GM18909 (cell line): ENCODE measurements around the gene MPP2.
"Not testable (repeated sequence)": the region's sequence is repeated elsewhere in the genome, so short reads cannot be mapped to it uniquely, and the experiment has no call there.

Experiments
- ATAC-seq: cut with Tn5 transposase; IDR thresholded peaks from one replicate; pipeline ENCODE4 v1.9.1; 2021; ENCODE audit warnings: mild to moderate bottlenecking; ENCODE audit not compliant: unreplicated experiment, poor library complexity

Gene MPP2, protein sequence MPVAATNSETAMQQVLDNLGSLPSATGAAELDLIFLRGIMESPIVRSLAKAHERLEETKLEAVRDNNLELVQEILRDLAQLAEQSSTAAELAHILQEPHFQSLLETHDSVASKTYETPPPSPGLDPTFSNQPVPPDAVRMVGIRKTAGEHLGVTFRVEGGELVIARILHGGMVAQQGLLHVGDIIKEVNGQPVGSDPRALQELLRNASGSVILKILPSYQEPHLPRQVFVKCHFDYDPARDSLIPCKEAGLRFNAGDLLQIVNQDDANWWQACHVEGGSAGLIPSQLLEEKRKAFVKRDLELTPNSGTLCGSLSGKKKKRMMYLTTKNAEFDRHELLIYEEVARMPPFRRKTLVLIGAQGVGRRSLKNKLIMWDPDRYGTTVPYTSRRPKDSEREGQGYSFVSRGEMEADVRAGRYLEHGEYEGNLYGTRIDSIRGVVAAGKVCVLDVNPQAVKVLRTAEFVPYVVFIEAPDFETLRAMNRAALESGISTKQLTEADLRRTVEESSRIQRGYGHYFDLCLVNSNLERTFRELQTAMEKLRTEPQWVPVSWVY

DNA sequence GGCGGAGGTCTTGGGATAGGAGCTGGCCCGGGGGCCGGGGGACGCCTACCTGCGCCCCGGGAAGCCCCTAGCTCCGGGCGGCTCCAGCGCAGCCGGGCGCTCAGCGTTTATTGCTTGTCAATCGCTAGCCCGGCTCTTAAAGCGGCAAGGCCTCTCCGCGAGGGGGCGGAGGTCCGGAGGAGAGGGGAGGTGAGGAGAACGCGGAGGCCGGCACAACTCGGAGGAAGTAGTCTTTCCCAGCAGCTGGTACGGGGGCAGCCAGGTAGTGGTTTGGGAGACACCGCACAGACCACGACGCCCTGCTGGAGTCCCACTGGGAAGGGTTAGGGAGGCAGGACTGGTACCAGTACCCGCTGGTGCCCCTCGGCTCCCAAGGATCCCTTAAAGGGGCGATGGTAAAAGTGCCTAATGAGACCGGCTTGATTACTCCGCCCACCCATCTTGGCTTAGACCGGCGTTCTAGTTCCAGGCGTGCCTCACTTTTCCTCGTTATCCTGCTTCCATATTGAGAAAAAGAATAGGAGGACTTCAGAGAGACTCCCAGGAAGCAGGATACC is at the start of gene MPP2:
TSS of gene MPP2 (minus strand) at position 112 of the 557 bp plus-strand sequence. CDS start 3,076 bp downstream, outside the sequence.
- ATAC-seq, result no peak

DNA sequence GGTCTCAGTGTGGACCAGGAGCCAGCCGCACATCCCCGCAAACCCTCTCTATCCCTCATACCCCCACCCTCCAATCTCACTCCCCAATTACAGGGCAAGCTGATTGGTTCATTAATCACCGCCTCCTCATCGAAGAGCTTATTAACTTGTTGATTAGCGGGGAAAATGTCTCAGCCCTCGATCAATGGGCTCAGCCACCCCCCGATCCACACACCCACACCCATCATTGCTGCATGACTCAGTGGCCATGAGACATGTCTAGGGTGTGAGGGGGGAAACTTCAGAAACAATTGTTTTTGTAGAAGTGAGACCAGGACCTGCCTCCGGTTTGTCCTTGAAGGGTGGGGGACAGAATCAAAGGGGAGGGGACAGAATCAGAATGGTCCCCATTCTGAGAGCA is 48.9 kb upstream of the MPP2 start:
- no peak for ATAC-seq

DNA sequence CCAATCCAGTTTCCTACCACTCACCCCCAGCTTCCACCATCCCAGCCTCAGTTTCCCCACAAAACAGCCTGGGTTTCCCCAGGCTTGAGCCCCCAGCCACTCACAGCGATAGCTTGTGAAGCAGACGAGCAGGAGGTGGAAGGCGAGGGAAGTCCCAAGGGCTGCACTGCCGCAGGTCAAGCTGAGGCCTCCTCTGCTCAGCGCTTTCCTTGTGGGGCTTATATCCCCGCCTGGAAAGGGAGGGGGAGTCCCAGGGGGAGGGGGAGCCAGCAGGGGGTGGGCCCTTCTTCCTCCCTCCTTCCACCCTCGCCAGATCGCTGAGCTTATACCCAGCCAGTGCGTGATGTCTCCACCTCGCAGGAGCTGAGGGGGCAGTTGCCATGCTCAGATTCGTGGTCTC is 46.4 kb upstream of the MPP2 start, which contains the start of gene PYY:
TSS of gene PYY (minus strand) at position 195 of the 400 bp plus-strand sequence. CDS start 457 bp downstream, outside the sequence.
- ATAC-seq, result no peak

DNA sequence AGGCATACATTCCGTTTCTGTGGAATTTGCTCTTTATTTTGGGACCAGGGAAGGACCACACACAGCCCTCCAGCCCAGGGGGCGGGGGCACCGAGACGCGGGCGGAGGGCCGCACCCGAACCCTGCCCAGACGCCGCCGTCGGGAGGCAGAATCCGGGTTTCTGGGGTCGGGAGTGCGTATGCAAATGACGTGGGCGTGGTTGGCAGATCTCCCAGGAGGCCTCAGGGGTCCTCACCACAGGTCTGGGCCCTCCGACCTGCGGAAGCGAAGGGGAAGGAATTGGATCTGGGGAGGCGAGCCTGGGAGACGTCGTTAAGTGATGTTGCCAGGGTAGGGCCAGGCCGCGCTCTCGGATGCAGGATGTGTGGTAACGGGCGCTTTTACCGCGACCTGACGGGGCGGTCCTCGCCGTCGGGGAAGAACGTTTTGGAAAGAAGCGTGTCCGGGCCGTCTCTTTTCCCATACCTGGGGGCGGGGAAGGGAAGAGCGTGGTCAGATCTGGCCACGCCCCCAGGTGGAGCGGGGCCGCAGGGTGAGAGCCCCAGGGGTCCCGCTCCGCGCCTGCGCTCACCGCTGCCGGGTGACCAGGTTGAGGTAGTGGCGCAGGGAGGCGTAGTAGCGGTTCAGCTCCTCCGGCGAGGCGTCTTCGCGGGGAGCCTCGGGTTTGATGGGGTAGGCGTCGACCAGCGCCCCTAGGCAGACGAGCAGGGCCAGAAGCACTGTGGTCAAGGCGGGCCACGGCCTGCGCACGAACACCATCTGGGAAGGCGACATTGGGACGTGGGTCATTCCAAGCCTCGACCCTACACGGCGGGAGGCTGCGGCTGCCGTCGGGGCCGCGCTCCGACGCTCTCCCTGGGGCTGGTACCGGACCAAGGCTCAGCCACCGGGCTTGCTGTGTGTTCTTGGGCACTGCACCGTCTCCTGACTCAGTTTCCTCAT is 45.7 kb upstream of the MPP2 start:
- no peak for ATAC-seq

DNA sequence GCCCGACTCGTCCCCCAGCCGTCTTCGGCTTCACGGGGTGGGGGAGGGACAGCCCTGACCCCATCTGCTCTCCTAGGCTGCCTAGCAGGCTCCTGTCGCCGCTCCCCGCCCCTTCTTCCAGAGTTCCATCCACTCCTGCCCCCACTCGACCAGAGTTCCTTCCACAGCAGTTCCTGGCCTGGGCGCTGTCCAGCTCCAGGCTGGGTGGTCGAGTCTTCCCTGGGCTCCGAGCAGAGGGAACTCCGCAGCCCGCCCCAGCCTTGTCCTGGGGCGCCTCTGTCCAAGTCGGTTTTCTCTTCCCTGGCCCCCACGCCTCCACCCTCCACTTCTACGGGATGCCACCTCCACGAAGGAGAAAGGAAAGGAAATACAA is 45.0 kb upstream of the MPP2 start:
- ATAC-seq, result no peak

DNA sequence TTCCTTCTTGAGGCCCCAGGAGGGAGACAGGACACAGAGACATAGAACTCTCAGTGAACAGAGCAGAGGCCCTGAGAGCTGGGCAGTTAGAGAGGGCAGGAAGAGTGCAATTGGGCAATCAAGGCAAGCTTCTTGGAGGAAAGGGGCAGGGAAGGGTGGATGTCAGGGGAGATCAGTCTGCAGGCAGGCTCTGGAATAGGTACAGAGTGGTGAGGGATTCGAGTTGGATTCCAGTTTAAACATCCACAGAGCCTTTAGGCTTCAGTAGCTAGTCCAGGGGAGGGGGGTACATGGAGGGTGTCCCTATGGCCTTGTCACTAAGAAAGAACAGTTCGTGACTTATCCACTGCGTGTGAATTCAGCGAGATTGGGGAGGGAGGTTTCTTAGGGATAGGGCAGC is 44.4 kb upstream of the MPP2 start:
- ATAC-seq, result no peak

DNA sequence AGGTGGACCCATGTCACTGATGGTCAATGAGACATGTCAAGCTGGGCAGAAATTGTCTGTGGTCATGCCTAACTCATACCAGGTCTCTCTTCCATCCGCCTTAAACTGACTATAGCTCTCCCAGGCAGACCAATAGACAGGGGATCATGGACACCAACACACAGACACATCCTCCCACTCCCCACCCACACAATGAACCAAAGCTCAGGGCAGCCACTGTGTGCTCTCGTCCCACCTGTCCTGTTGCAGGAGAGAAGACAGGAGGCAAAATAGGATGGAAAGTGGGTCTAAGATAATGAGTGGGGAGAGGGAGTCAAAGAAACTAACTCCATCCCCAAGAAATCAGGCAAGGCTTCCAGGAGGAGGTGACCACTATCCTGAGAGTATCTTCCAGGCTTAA is 43.2 kb upstream of the MPP2 start:
- ATAC-seq, result no peak

DNA sequence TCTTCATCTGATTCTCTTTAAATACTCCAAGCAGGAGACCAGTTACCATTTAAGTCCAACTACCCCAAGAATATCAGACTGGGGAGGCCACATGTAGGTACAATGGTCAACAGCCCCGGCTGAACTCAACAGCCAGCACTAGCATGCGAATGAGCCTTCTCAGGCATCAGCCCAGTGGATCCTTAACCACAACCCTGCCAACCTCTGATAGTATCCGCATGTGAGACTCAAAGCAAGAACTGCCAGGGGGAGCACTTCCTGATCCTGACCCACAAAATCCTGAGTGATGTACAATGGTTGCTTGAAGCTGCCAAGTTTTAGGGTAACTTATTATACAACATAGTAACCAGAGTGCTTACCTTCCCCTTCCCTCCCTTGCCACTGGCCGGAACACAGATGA is 42.4 kb upstream of the MPP2 start:
- no peak for ATAC-seq

DNA sequence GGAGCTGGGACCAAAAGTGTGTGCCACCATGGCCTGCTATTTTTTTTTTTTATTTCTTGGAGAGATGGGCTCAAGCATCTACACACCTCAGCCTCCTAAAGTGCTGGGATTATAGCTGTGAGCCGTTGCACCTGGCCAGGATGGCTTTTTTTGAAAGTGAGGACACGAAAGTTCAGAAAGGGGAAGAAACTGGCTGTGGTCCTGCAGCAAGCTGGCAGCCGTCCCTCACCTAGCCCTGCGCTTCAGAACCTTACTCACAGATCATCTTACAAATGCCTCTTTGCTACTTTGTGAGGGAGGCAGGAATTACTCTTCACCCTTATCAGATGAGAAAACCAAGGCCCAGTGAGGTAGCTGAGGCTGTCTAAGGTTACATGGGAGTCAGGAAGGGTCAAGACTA is 39.4 kb upstream of the MPP2 start:
- no peak for ATAC-seq

DNA sequence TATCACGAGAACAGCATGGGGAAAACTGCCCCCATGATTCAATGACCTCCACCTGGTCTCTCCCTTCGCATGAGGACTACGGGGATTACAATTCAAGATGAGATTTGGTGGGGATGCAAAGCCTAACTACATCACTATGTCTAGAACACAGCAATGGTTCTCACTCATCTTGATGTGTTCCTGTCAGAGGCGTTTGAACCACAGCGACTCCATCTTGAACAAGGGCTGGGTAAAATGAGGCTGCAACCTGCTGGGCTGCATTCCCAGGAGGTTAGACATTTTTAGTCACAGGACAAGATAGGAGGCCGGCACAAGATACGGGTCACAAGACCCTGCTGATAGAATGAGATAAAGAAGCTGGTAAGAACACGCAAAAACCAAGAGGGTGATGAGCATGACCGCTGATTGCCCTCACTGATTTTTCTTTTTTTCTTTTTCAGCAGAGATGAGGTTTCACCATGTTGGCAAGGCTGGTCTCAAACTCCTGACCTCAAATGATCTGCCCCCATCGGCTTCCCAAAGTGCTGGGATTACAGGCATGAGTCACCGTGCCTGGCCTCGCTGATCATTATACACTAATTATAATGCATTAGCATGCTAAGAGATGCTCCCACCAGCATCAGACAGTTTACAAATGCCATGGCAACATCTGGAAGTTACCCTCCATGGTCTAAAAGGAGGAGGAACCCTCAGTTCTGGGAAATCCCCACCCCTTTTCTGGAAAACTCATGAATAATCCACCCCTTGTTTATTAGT is 37.9 kb upstream of the MPP2 start:
- no peak for ATAC-seq

DNA sequence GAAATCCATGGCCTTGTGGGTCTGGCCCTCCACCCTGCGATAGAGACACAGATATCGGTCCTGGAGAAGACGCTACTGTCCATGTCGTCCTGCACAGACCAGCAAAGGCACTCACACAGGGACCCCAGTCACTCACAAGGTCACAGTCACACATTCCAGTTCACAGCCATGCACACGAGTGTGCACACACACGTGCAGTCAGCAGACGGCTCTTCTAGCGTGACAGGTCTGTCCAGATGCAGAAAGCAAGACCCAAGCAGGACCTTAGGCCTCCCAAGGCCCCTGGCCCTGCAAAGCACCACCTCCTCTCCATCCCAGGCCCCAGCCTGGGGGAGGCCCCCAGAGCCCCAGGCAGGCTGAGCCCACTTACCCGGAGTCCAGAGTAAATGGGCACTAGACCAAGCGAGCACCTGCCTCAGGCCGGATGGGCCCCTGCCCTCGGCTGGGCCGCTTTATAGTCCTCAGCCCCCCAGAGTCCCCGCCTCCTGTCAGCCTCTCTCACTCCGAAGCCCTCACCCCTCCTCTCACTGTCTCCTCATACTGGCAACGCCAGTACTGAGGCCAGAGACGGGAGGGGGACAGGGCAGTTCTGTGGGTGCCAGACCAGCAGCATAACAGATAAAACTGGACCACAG is 34.8 kb upstream of the MPP2 start, which contains the start of gene PPY:
TSS of gene PPY (minus strand) at position 426 of the 635 bp plus-strand sequence. CDS start 822 bp downstream, outside the sequence.
- ATAC-seq, result no peak

DNA sequence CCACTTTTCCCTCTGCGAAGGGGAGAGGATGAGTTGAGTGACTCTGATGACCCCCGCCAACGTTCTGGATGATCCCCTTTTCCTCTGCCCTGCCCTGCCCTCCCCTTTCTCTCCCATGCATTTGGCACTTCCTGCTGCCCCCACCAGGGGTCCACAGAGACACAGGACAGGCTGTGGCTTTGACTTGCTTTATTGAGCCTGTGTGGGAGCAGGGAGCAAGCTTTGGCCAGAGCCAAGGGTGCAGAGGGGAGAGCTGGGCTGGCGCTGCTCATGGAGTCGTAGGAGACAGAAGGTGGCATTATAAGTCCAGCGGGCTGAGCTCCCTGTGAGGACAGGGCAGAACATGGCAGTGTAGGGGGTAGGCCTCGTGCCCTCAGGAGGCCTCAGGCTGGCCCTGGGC is 33.3 kb upstream of the MPP2 start:
- ATAC-seq, result no peak

DNA sequence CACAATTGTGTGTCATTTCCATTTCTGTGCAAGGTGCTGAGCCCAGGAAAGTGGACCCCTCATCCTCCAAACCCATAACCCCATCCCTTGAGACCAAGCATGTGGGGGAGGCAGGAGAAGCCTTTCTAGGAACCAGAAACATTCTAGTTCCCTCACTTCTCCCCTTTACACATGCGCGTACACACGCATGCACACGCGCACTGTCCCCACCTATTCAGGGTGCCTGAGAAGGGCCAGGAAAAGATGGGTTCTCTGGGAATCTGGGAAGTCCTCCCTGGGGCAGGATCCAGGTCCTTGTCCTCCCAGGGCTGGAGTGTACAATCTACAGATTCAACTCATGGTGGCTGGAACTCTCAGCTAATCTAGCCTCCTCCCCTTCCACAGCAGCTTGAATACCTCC is 32.5 kb upstream of the MPP2 start:
- no peak for ATAC-seq

DNA sequence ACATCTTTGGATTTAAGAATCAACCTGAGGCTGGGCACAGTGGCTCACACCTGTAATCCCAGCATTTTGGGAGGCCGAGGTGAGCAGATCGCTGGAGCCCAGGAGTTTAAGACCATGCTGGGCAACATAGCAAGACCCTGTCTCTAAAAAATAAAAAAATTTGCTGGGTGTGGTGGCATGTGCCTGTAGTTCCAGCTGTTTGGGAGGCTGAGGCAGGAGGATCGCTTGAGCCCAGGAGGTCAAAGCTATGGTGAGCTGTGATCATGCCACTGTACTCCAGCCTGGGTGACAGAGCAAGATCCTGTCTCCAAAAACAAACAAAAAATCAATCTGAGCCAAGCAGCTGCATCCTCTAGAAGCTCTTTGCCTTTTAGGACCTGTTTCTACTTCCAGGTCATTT is 32.1 kb upstream of the MPP2 start:
- ATAC-seq, result not testable (repeated sequence)

DNA sequence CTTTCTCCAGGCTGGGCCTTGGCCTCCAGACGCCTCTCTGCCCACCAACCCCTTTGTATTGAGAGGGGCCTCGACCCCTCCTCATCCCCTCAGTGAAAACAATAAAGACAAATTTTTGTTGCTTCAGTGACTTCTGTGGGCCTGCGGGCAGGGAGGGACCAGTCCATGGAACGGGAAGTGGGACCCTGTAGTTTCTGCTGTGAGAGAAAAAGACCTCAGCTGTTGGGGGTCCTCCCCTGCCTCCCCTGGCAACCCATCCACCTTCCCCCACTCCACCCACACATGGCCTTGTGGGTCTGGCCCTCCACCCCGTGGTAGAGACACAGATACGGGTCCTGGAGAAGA is 31.5 kb upstream of the MPP2 start:
- no peak for ATAC-seq

DNA sequence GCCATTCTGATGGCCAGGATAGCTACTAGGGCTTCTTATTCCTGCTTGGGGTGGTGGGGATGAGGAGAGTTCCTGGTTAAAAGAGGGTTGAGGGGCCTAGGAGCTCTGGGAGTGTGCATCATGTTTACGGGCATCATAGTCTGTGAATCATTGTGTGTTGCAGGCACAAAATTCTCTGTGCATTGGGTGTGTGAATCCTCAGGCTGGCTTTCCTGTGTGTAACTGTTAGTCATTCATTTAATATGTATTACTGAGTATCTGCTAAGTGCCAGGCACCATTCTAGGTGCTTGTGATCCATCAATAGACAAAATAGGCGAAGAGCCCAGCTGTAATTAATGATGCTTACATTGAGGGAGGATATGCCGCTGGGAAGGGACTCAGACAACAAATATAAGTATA is 29.1 kb upstream of the MPP2 start:
- no peak for ATAC-seq

DNA sequence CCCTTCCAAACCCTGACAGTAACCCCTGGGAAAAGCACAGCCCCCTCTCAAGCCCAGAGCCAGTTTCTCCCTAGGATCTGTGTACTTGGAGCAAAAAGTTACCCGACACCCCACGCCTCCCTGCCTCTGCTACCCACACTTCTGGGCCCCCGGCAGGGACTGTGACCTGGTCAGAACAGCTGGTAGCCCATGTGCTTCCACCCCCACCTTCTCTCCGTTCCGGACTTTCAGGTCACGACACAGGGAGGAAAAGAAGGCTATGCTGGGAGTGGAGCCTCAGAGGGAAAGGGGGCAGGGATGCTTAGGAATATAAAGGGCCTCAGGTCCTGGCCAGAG is 28.6 kb upstream of the MPP2 start:
- ATAC-seq, result no peak

DNA sequence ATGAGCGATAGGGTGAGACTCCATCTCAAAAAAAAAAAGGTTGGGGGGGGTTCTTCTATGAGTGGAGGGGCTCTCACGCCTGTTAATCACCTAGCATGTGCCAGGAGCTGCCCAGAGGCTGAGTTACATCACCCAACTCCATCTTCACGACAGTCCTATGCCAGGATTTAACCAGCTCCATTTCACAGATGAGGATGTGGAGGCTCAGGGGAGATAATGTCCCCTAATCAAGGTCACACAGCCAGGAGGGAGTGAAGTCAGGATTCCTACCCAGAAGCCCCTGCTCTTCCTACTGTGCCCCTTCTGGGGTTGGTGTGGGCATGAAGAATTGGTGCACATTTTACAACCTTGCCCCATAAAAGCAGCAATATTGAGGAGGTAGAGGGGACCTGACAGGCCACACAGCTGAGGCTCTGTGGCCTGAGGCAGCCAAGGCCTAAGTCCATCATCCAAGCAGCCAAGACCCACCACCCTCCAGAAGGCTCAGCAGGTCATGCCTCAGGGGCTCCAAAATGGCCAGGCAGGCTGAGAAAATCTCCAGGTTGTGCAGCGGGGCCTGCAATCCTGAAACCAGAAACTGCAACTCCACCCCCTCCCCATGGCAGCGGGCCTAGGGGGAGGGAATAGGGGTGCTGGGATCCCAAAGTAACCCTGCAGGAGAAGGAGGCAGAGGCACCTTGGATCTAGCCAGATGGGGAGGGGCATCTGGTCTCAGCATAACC is 28.0 kb upstream of the MPP2 start:
- no peak for ATAC-seq

DNA sequence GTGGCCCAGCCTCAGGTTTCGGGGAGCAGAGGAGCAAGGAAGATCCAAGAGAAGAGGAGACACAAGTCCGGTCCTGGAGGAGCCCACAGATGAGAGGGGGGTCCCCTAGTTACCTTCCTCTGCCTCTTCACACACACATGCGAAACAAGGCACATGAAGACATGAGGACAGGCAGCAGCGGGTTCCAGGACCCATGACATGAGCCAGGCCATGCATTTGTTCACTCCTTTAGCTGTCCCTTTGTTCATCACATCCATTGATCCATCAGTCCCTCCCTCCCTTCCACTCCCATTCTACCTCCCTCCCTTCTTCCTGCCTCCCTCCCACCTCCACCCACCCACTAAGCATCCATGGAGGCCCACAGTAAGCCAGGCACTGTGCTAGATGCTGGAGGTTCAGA is 25.6 kb upstream of the MPP2 start:
- no peak for ATAC-seq
